Neural progenitor cell (in vitro differentiated cells): Measurements from ENCODE around the gene INSC. TPM values are rescaled to one million over a fixed set of nuclear protein-coding genes. Genes with fewer than 3 reads are reported as not detected.
"Not testable (repeated sequence)": the region's sequence is repeated elsewhere in the genome, so short reads cannot be mapped to it uniquely, and the experiment has no call there.

Source experiments
- DNase-seq: peaks from one replicate; pipeline ENCODE4 v3.0.0-alpha.2; 2016; ENCODE audit warnings: low spot score
- H2AFZ ChIP-seq: fragments of 200-600 bp; sonication (generic); replicated peaks from 2 replicates; pipeline ENCODE4 v1.6.1; 2016; ENCODE audit warnings: antibody characterized with exemption
- H3F3A ChIP-seq: fragments of 200-600 bp; sonication (generic); 2 replicates; pipeline ENCODE4 v1.6.1; 2016; ENCODE audit warnings: antibody characterized with exemption, low read depth
- H3K27ac ChIP-seq: fragments of 200-600 bp; sonication (generic); 2 replicates; pipeline ENCODE4 v1.5.1; 2016; ENCODE audit warnings: mild to moderate bottlenecking
- H3K27me3 ChIP-seq: fragments of 200-600 bp; sonication (generic); 2 replicates; pipeline ENCODE4 v1.6.1; 2016; ENCODE audit warnings: mild to moderate bottlenecking, moderate library complexity
- H3K36me3 ChIP-seq: fragments of 200-600 bp; sonication (generic); 2 replicates; pipeline ENCODE4 v1.5.1; 2016
- H3K4me1 ChIP-seq: fragments of 200-600 bp; sonication (generic); 2 replicates; pipeline ENCODE4 v1.6.1; 2016; ENCODE audit warnings: mixed run types
- H3K4me2 ChIP-seq: fragments of 200-600 bp; sonication (generic); 2 replicates; pipeline ENCODE4 v1.6.1; 2016
- H3K4me3 ChIP-seq: fragments of 200-600 bp; sonication (generic); 2 replicates; pipeline ENCODE4 v1.5.1; 2016
- H3K79me2 ChIP-seq: fragments of 200-600 bp; sonication (generic); 2 replicates; pipeline ENCODE4 v1.6.1; 2016; ENCODE audit warnings: low read depth
- H3K9ac ChIP-seq: fragments of 200-600 bp; sonication (generic); 2 replicates; pipeline ENCODE4 v1.6.1; 2016
- H3K9me3 ChIP-seq: fragments of 200-600 bp; sonication (generic); 2 replicates; pipeline ENCODE4 v1.5.1; 2016; ENCODE audit warnings: low read depth
- H4K20me1 ChIP-seq: fragments of 200-600 bp; sonication (generic); 2 replicates; pipeline ENCODE4 v1.6.1; 2016; ENCODE audit warnings: low read depth
- H3K27ac Mint-ChIP-seq: 3 replicates; pipeline ENCODE4 v1.8.0; 2021; ENCODE audit warnings: mixed read lengths
- H3K27me3 Mint-ChIP-seq: 2 replicates; pipeline ENCODE4 v1.8.0; 2022; ENCODE audit warnings: low read depth, mild to moderate bottlenecking, inconsistent platforms, moderate library complexity, mixed read lengths; ENCODE audit not compliant: insufficient read depth
- H3K36me3 Mint-ChIP-seq: 3 replicates; pipeline ENCODE4 v1.8.0; 2021; ENCODE audit warnings: mixed read lengths
- H3K4me1 Mint-ChIP-seq: 3 replicates; pipeline ENCODE4 v1.8.0; 2021; ENCODE audit warnings: mixed read lengths
- H3K4me3 Mint-ChIP-seq: 3 replicates; pipeline ENCODE4 v1.8.0; 2021; ENCODE audit warnings: mild to moderate bottlenecking, moderate library complexity, mixed read lengths
- H3K9me3 Mint-ChIP-seq: 3 replicates; pipeline ENCODE4 v1.8.0; 2020; ENCODE audit warnings: mixed read lengths
- EZH2 ChIP-seq: fragments of 200-600 bp; sonication (generic); IDR thresholded peaks from 2 replicates; pipeline ENCODE4 v1.6.1; 2017; ENCODE audit warnings: antibody characterized with exemption, mild to moderate bottlenecking, moderate library complexity
- EZH2phosphoT487 ChIP-seq: fragments of 200-600 bp; sonication (generic); IDR thresholded peaks from 2 replicates; pipeline ENCODE4 v1.6.1; 2017; ENCODE audit warnings: antibody characterized with exemption
- total RNA-seq: library from RNA; depleted of rRNA; stranded (reverse); fragments of >200 nt; gene quantifications from 2 replicates; pipeline ENCODE4 v1.2.3, GENCODE V29; 2015; ENCODE audit warnings: low replicate concordance
- TF ChIP-seq, protein P1 (sequence below): fragments of 200-600 bp; sonication (generic); IDR thresholded peaks from 2 replicates; pipeline ENCODE4 v1.5.1; 2017; ENCODE audit warnings: antibody characterized with exemption, mild to moderate bottlenecking

INSC gene, protein sequence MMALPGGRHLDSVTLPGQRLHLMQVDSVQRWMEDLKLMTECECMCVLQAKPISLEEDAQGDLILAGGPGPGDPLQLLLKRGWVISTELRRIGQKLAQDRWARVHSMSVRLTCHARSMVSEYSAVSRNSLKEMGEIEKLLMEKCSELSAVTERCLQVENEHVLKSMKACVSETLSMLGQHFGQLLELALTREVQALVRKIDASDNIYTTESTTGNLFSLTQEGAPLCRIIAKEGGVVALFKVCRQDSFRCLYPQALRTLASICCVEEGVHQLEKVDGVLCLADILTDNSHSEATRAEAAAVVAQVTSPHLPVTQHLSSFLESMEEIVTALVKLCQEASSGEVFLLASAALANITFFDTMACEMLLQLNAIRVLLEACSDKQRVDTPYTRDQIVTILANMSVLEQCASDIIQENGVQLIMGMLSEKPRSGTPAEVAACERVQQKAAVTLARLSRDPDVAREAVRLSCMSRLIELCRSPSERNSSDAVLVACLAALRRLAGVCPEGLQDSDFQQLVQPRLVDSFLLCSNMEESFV
- total RNA-seq = 0.09 and 0.87 TPM in 2 replicates

DNA sequence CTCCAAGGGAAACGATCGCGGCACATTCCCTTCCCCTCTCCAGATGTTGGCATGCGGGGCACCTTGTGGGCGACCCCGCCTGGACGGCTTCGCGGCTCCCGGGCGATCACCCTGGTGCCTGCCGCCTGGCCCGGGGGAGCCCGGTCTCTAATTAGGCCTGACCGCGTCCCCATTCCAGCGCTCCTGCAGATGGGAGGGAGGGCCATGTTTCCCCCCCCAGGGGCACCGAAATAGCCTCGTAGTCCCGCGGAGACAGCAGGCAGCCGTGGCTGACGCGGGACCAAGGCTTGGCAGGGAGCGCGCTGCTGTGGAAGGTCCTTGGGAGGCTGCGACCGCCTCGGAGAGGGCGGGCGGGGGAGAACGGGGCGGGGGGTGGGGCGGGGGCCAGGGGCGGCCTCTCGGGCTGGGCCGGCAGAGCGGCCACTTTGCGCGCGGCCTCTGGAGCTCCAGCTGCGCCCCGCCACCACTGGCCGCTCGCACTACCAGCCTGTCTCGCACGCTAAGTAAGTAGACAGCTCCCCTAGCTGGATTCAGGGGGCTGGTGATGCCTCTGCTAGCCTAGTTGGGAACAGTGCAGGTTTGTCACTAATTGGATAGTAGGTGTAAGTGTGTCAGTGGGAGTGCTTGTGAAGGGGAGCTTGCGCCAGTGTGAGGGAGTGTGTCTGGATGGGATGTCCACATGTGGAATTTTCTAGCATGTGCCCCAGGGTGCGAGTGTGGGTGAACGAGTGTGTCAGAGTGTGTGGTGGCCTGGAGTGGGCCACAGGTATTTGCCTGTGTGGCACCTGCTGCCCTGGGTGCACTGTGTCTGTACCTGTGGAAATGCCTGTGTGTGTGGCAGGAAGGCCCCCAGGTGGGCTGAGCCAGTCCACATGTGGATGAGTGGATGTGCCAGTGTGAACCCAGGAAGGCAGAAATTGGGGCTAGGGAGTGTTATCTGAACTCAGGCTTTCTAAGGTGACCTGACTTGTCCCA, at the start of gene INSC:
INSC (plus strand) TSS at position 423 of the 975 bp plus-strand sequence. CDS start 34,252 bp downstream, outside the sequence.
- Histone ChIP-seq H3K9me3 (no peaks in the 10 kb centered on the region), H3K9ac (no peak within 1 kb of the TSS), H3K4me3 (peak within 1 kb of the TSS; percentile 52), H3F3A (no peaks in the 10 kb centered on the region), H3K79me2 (no peaks in the 10 kb centered on the region), H3K27ac (no peak within 1 kb of the TSS), H3K4me1 (peaks cover 3% of the 10 kb centered on the region), H3K27me3 (peaks cover 49% of the 10 kb centered on the region), H2AFZ (peak within 1 kb of the TSS; percentile 98), H3K4me2 (peak within 1 kb of the TSS; percentile 95), H3K36me3 (no peaks in the 10 kb centered on the region), H4K20me1 (no peaks in the 10 kb centered on the region)
- TF ChIP-seq EZH2 (no peak), EZH2phosphoT487 (peak; percentile 58)
- no peaks in the 10 kb centered on the region for H3K9me3 Mint-ChIP-seq
- H3K27ac Mint-ChIP-seq = no peak within 1 kb of the TSS
- H3K27me3 Mint-ChIP-seq = peaks cover 12% of the 10 kb centered on the region
- H3K4me1 Mint-ChIP-seq = peaks cover 16% of the 10 kb centered on the region
- H3K4me3 Mint-ChIP-seq = peak within 1 kb of the TSS; percentile 74
- DNase-seq = peak; percentile 79
- H3K36me3 Mint-ChIP-seq = no peaks in the 10 kb centered on the region

DNA sequence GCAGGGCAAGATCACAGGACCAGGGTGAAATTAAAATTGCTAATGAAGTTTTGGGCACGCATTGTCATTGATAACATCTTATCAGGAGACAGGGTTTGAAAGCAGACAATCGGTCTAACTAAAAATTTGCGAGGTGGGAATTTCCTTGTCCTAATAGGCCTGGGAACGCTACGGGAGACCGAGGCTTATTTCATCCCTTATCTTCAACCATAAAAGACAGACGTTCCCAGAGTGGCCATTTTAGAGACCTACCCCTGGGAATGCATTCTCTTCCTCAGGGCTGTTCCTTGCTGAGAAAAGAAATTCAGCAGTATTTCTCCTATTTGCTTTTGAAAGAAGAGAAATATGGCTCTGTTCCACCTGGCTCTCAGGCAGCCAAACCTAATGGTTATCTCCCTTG, 45.0 kb upstream of the INSC start:
- not testable (repeated sequence) for H3K9me3 ChIP-seq, H3K9ac ChIP-seq, H3K27me3 Mint-ChIP-seq, H3K4me3 ChIP-seq, H3K4me1 Mint-ChIP-seq, DNase-seq, H3K4me3 Mint-ChIP-seq, H3K27ac Mint-ChIP-seq, H4K20me1 ChIP-seq, H3K4me2 ChIP-seq, H2AFZ ChIP-seq, H3K4me1 ChIP-seq, H3K27ac ChIP-seq, H3K36me3 ChIP-seq, H3K36me3 Mint-ChIP-seq, H3F3A ChIP-seq, H3K79me2 ChIP-seq
- H3K9me3 Mint-ChIP-seq = peaks cover 11% of the 10 kb centered on the region
- peaks cover 33% of the 10 kb centered on the region for H3K27me3 ChIP-seq

DNA sequence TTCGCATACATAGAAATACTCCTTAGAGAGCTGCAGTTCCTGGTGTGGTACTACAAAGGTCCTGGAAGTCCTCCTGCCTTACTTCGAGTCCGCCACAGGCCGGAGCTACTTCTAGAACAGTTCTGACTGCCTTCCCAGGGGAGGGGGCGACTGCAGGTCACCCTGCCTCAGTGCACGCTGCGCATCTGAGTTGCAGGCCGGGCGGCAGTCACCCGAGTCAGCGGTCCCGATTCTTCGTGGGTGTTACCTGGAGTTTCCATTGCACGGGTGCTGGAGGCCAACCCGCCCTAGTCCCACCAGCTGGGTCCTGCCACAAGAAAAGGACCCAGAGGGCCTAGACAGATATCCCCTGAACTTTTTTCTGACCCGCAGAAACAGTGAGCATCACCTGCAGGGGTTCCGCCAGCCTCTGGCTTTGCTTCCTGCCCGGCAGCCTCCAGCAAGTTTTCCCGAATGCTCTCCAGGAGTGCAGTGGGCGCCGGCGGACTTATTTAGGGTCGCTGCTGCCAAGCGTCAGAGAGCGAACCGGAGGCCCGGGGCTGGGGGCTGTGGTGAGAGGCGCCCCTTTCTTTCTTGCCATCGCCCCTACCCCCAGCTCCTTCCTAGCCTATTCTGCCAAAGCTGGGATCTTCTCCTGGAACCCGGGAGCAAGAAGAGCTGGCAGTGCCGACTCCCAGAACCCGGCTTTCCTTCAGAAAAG, 43.0 kb upstream of the INSC start:
- Histone ChIP-seq H3K9me3 (no peaks in the 10 kb centered on the region), H3K27ac (no peak overlapping the region), H3K27me3 (peaks cover 33% of the 10 kb centered on the region), H3F3A (peaks cover 9% of the 10 kb centered on the region), H3K4me3 (no peak overlapping the region), H2AFZ (no peak overlapping the region), H3K36me3 (no peaks in the 10 kb centered on the region), H3K9ac (no peak overlapping the region), H4K20me1 (no peaks in the 10 kb centered on the region), H3K79me2 (no peaks in the 10 kb centered on the region), H3K4me2 (no peak overlapping the region), H3K4me1 (no peaks in the 10 kb centered on the region)
- Mint-ChIP-seq H3K36me3 (no peaks in the 10 kb centered on the region), H3K4me3 (no peak overlapping the region), H3K27ac (no peak overlapping the region), H3K27me3 (peaks cover 11% of the 10 kb centered on the region), H3K9me3 (peaks cover 11% of the 10 kb centered on the region), H3K4me1 (peaks cover 6% of the 10 kb centered on the region)
- TF ChIP-seq EZH2 = no peak
- TF ChIP-seq EZH2phosphoT487 = no peak
- TF ChIP-seq, protein P1, sequence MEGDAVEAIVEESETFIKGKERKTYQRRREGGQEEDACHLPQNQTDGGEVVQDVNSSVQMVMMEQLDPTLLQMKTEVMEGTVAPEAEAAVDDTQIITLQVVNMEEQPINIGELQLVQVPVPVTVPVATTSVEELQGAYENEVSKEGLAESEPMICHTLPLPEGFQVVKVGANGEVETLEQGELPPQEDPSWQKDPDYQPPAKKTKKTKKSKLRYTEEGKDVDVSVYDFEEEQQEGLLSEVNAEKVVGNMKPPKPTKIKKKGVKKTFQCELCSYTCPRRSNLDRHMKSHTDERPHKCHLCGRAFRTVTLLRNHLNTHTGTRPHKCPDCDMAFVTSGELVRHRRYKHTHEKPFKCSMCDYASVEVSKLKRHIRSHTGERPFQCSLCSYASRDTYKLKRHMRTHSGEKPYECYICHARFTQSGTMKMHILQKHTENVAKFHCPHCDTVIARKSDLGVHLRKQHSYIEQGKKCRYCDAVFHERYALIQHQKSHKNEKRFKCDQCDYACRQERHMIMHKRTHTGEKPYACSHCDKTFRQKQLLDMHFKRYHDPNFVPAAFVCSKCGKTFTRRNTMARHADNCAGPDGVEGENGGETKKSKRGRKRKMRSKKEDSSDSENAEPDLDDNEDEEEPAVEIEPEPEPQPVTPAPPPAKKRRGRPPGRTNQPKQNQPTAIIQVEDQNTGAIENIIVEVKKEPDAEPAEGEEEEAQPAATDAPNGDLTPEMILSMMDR = no peak
- DNase-seq = no peak
